ENCODE results near the gene MIGA2.

DNA sequence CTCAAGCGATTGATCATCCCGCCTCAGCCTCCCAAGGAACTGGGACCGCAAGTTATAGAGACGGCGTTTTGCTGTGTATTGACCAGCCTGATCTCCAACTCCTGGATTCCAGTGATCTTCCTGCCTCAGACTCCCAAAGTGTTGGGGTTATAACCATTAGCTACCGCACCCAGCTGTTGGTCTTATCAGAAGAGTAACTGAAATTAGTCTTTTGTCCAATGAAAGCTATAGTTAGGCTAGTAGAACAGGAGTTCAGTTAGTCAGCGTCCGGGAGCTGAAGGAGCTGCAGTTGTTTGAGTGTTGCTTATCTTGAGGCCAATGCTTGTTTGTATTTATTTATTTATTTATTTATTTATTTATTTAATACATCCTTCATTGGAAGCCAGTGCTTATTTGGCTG lies 3.2 kb upstream of the MIGA2 start:
- TF ChIP-seq, protein P1, sequence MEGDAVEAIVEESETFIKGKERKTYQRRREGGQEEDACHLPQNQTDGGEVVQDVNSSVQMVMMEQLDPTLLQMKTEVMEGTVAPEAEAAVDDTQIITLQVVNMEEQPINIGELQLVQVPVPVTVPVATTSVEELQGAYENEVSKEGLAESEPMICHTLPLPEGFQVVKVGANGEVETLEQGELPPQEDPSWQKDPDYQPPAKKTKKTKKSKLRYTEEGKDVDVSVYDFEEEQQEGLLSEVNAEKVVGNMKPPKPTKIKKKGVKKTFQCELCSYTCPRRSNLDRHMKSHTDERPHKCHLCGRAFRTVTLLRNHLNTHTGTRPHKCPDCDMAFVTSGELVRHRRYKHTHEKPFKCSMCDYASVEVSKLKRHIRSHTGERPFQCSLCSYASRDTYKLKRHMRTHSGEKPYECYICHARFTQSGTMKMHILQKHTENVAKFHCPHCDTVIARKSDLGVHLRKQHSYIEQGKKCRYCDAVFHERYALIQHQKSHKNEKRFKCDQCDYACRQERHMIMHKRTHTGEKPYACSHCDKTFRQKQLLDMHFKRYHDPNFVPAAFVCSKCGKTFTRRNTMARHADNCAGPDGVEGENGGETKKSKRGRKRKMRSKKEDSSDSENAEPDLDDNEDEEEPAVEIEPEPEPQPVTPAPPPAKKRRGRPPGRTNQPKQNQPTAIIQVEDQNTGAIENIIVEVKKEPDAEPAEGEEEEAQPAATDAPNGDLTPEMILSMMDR (IDR thresholded peaks at IDR 0.05), result no peak
- TF ChIP-seq EZH2phosphoT487 (IDR thresholded peaks at IDR 0.05), result no peak
- no peak for TF ChIP-seq EZH2 (IDR thresholded peaks at IDR 0.05)
